ENCODE results near the gene PTPRE.

PTPRE gene

GRCh38 chr10:127952918-127953317 is 46.0 kb downstream of the PTPRE start:
- no peak for TF ChIP-seq TSHZ2 (CRISPR knock-in tag; IDR thresholded peaks at IDR 0.05)
- TF ChIP-seq TCF4 (CRISPR knock-in tag; IDR thresholded peaks at IDR 0.05; ENCODE audit: borderline replicate concordance) = no peak
- TF ChIP-seq, protein P1, sequence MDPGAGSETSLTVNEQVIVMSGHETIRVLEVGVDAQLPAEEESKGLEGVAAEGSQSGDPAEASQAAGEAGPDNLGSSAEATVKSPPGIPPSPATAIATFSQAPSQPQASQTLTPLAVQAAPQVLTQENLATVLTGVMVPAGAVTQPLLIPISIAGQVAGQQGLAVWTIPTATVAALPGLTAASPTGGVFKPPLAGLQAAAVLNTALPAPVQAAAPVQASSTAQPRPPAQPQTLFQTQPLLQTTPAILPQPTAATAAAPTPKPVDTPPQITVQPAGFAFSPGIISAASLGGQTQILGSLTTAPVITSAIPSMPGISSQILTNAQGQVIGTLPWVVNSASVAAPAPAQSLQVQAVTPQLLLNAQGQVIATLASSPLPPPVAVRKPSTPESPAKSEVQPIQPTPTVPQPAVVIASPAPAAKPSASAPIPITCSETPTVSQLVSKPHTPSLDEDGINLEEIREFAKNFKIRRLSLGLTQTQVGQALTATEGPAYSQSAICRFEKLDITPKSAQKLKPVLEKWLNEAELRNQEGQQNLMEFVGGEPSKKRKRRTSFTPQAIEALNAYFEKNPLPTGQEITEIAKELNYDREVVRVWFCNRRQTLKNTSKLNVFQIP (CRISPR knock-in tag; IDR thresholded peaks at IDR 0.05; ENCODE audit: borderline replicate concordance, low read depth) = no peak
- TF ChIP-seq CSRNP3 (CRISPR knock-in tag; IDR thresholded peaks at IDR 0.05) = no peak
- no peak for TF ChIP-seq ISL1 (CRISPR knock-in tag; IDR thresholded peaks at IDR 0.05)
- TF ChIP-seq PPARA (CRISPR knock-in tag; IDR thresholded peaks at IDR 0.05; ENCODE audit: borderline replicate concordance) = no peak
- TF ChIP-seq, protein P2, sequence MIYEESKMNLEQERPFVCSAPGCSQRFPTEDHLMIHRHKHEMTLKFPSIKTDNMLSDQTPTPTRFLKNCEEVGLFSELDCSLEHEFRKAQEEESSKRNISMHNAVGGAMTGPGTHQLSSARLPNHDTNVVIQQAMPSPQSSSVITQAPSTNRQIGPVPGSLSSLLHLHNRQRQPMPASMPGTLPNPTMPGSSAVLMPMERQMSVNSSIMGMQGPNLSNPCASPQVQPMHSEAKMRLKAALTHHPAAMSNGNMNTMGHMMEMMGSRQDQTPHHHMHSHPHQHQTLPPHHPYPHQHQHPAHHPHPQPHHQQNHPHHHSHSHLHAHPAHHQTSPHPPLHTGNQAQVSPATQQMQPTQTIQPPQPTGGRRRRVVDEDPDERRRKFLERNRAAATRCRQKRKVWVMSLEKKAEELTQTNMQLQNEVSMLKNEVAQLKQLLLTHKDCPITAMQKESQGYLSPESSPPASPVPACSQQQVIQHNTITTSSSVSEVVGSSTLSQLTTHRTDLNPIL (CRISPR knock-in tag; IDR thresholded peaks at IDR 0.05; ENCODE audit: low read depth) = no peak
- TF ChIP-seq ESRRG (CRISPR knock-in tag; IDR thresholded peaks at IDR 0.05) = no peak
- TF ChIP-seq, protein P3, sequence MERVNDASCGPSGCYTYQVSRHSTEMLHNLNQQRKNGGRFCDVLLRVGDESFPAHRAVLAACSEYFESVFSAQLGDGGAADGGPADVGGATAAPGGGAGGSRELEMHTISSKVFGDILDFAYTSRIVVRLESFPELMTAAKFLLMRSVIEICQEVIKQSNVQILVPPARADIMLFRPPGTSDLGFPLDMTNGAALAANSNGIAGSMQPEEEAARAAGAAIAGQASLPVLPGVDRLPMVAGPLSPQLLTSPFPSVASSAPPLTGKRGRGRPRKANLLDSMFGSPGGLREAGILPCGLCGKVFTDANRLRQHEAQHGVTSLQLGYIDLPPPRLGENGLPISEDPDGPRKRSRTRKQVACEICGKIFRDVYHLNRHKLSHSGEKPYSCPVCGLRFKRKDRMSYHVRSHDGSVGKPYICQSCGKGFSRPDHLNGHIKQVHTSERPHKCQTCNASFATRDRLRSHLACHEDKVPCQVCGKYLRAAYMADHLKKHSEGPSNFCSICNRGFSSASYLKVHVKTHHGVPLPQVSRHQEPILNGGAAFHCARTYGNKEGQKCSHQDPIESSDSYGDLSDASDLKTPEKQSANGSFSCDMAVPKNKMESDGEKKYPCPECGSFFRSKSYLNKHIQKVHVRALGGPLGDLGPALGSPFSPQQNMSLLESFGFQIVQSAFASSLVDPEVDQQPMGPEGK (CRISPR knock-in tag; IDR thresholded peaks at IDR 0.05; ENCODE audit: borderline replicate concordance) = no peak
- TF ChIP-seq ZNF8 (CRISPR knock-in tag; IDR thresholded peaks at IDR 0.05) = no peak
- TF ChIP-seq SNAI2 (CRISPR knock-in tag; IDR thresholded peaks at IDR 0.05) = no peak
- TF ChIP-seq RARB (CRISPR knock-in tag; IDR thresholded peaks at IDR 0.05) = no peak
- no peak for TF ChIP-seq GLIS3 (CRISPR knock-in tag; IDR thresholded peaks at IDR 0.05)
- no peak for TF ChIP-seq ARNTL (CRISPR knock-in tag; IDR thresholded peaks at IDR 0.05; ENCODE audit: borderline replicate concordance, low read depth)
- TF ChIP-seq BACH2 (CRISPR knock-in tag; IDR thresholded peaks at IDR 0.05; ENCODE audit: borderline replicate concordance) = no peak
- no peak for TF ChIP-seq ZFP30 (CRISPR knock-in tag; IDR thresholded peaks at IDR 0.05)
- TF ChIP-seq ZC3H10 (CRISPR knock-in tag; IDR thresholded peaks at IDR 0.05) = no peak
- TF ChIP-seq TOX (CRISPR knock-in tag; IDR thresholded peaks at IDR 0.05; ENCODE audit: borderline replicate concordance) = no peak
- no peak for ATAC-seq

GRCh38 chr10:127953876-127954275 is 47.0 kb downstream of the PTPRE start:
- no peak for TF ChIP-seq ZNF70 (CRISPR knock-in tag; IDR thresholded peaks at IDR 0.05)
- TF ChIP-seq, protein P2 (CRISPR knock-in tag; IDR thresholded peaks at IDR 0.05; ENCODE audit: low read depth) = no peak
- no peak for TF ChIP-seq ISL1 (CRISPR knock-in tag; IDR thresholded peaks at IDR 0.05)
- TF ChIP-seq CSRNP3 (CRISPR knock-in tag; IDR thresholded peaks at IDR 0.05) = no peak
- TF ChIP-seq ZC3H10 (CRISPR knock-in tag; IDR thresholded peaks at IDR 0.05) = no peak
- TF ChIP-seq PPARA (CRISPR knock-in tag; IDR thresholded peaks at IDR 0.05; ENCODE audit: borderline replicate concordance) = no peak
- TF ChIP-seq GLIS3 (CRISPR knock-in tag; IDR thresholded peaks at IDR 0.05) = no peak
- no peak for TF ChIP-seq ARNTL (CRISPR knock-in tag; IDR thresholded peaks at IDR 0.05; ENCODE audit: borderline replicate concordance, low read depth)
- TF ChIP-seq TCF4 (CRISPR knock-in tag; IDR thresholded peaks at IDR 0.05; ENCODE audit: borderline replicate concordance) = no peak
- no peak for TF ChIP-seq TOX (CRISPR knock-in tag; IDR thresholded peaks at IDR 0.05; ENCODE audit: borderline replicate concordance)
- TF ChIP-seq, protein P1 (CRISPR knock-in tag; IDR thresholded peaks at IDR 0.05; ENCODE audit: borderline replicate concordance, low read depth) = no peak
- TF ChIP-seq TSHZ2 (CRISPR knock-in tag; IDR thresholded peaks at IDR 0.05) = no peak
- TF ChIP-seq ZNF565 (CRISPR knock-in tag; conservative IDR thresholded peaks at IDR 0.05; ENCODE audit: low read depth) = no peak
- no peak for ATAC-seq

All from SK-N-SH treated with all-trans-retinoic acid at 6 μM for 48 hours (cell line).